Common myeloid progenitor, CD34-positive (primary cell): ENCODE data around the gene AGAP1.

Experiments
- CTCF ChIA-PET: fragments of 350-600 bp; sonication (Branson Sonifier 250); formaldehyde crosslinking; loops from one replicate; lab custom pipeline; 2021; ENCODE audit warnings: antibody characterized with exemption; lab: Charles Lee
- POLR2A ChIA-PET: fragments of 350-600 bp; sonication (Branson Sonifier 250); formaldehyde crosslinking; loops from one replicate; lab custom pipeline; 2021; ENCODE audit warnings: antibody characterized with exemption; lab: Charles Lee
- DNase-seq, 3 donors: peaks; one replicate each; pipeline versions ENCODE4 v3.0.0 to v3.0.0-alpha.2; 2013
- H3K27ac ChIP-seq, 2 experiments: 1 replicate in 1 of 2; 2 replicates in 1 of 2; pipeline ENCODE4 v1.7.0; 2013; ENCODE audit warnings: inconsistent platforms in 2 of 2, low read length in 2 of 2, mild to moderate bottlenecking in 2 of 2, low read depth in 1 of 2, moderate library complexity in 1 of 2; ENCODE audit not compliant: severe bottlenecking in 2 of 2, insufficient read depth in 1 of 2, poor library complexity in 1 of 2
- H3K27me3 ChIP-seq, 5 experiments: replicated peaks in 2 of 5; 1 replicate in 3 of 5; 2 replicates in 2 of 5; pipeline versions ENCODE4 v1.6.1 to v1.7.0; 2013; ENCODE audit warnings: low read length in 4 of 5, mild to moderate bottlenecking in 2 of 5, moderate library complexity in 2 of 5, inconsistent platforms in 1 of 5; ENCODE audit not compliant: insufficient read depth in 5 of 5, control insufficient read depth in 4 of 5
- H3K36me3 ChIP-seq, 4 experiments: 1 replicate in 2 of 4; 2 replicates in 2 of 4; pipeline versions ENCODE4 v1.6.1 to v1.7.0; 2013; ENCODE audit warnings: low read length in 3 of 4, control low read depth in 1 of 4, mild to moderate bottlenecking in 1 of 4; ENCODE audit not compliant: control insufficient read depth in 4 of 4, insufficient read depth in 4 of 4
- H3K4me1 ChIP-seq, 4 experiments: 1 replicate in 3 of 4; 2 replicates in 1 of 4; pipeline versions ENCODE4 v1.6.1 to v1.7.1; 2013; ENCODE audit warnings: low read length in 3 of 4, mild to moderate bottlenecking in 3 of 4, control low read depth in 1 of 4, inconsistent platforms in 1 of 4, moderate library complexity in 1 of 4; ENCODE audit not compliant: control insufficient read depth in 4 of 4, insufficient read depth in 4 of 4; ENCODE audit errors: control extremely low read depth in 1 of 4
- H3K4me3 ChIP-seq, 7 experiments: 1 replicate in 4 of 7; 2 replicates in 3 of 7; pipeline versions ENCODE4 v1.5.1 to v1.7.0; 2013; ENCODE audit warnings: mild to moderate bottlenecking in 7 of 7, low read length in 6 of 7, moderate library complexity in 6 of 7, inconsistent platforms in 2 of 7, low read depth in 2 of 7, control low read depth in 1 of 7; ENCODE audit not compliant: insufficient read depth in 4 of 7, control insufficient read depth in 1 of 7; ENCODE audit errors: extremely low read depth in 1 of 7
- H3K9me3 ChIP-seq, 5 experiments: 1 replicate in 4 of 5; 2 replicates in 1 of 5; pipeline versions ENCODE4 v1.6.1 to v1.7.1; 2013; ENCODE audit warnings: low read length in 4 of 5, mild to moderate bottlenecking in 2 of 5, inconsistent platforms in 1 of 5, low read depth in 1 of 5, moderate library complexity in 1 of 5; ENCODE audit not compliant: control insufficient read depth in 4 of 5, insufficient read depth in 2 of 5; ENCODE audit errors: control extremely low read depth in 1 of 5
- WGBS: methylation state at CpG from one replicate; pipeline ENCODE4 v1.1.5; 2013; ENCODE audit not compliant: insufficient coverage; 5-methylcytosine and 5-hydroxymethylcytosine counted together

AGAP1 gene

DNA sequence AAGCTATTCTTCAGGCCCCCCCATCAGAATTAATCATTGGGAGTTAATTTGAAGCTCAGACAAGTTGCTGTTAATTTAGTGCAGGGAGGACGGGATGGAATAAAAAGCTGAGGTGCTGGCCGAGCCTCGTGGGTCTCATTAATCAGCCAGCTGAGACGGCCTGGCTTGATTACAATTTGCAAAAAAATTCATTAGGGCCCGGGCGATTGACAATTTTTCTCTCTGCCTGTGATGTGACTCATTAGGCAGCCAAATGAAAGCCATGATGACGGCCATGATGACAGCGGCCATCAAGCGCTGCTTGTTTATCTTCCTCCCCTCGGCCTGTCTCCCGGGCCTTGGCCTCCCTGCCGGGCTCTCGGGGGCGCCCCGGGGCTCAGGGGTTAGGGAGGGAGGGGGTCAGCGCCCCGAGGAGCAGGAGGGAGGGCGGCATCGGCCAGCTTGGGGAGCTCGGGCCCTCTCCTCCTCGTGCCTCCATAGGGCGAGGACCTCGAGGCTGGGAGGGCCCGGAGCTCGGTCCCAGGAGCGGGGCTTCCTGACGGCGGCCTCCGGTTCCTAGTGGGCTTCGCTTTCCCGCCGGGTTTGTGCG lies 669.1 kb downstream of the AGAP1 start:
- ChIA-PET POLR2A (no interaction called here), CTCF (interaction anchor here (1.2 kb wide), 1 partner anchor 9 kb away, joined by 3 read pairs; no protein-coding TSS in a partner anchor)
- no peaks in the 10 kb centered on the region for H3K36me3 ChIP-seq
- H3K27ac ChIP-seq: no peak overlapping the region
- H3K4me1 ChIP-seq: peaks cover 0 to 37% (median 16%) of the 10 kb centered on the region in 4 experiments
- DNase-seq: peak in 1 of 3 donors; percentile 9
- H3K9me3 ChIP-seq: no peaks in the 10 kb centered on the region
- H3K27me3 ChIP-seq: peaks cover 6 to 100% (median 46%) of the 10 kb centered on the region in 5 experiments
- no peak overlapping the region for H3K4me3 ChIP-seq
- WGBS: 21% methylated on average over 13 of the region's 33 CpGs

- Histone ChIP-seq H3K27ac (no peak overlapping the region), H3K4me1 (peaks cover 0 to 42% (median 18%) of the 10 kb centered on the region in 4 experiments), H3K4me3 (peak overlapping the region in 3 of 7 experiments; percentile 19 to 54 (median 26)), H3K27me3 (peaks cover 6 to 100% (median 39%) of the 10 kb centered on the region in 5 experiments), H3K36me3 (no peaks in the 10 kb centered on the region), H3K9me3 (no peaks in the 10 kb centered on the region)
- WGBS: 3% methylated on average over 50 of the region's 59 CpGs
- CTCF ChIA-PET: no interaction called here
- DNase-seq: no peak
- POLR2A ChIA-PET: no interaction called here
These were observed 669.8 kb downstream of the AGAP1 start for GRCh38 chr2:236163471-236164200.

- H3K9me3 ChIP-seq: no peaks in the 10 kb centered on the region
- peak overlapping the region in 4 of 7 experiments; percentile 26 to 54 (median 42) for H3K4me3 ChIP-seq
- H3K4me1 ChIP-seq: peaks cover 0 to 44% (median 19%) of the 10 kb centered on the region in 4 experiments
- WGBS: under 1% methylated on average over 58 of the region's 67 CpGs
- no peaks in the 10 kb centered on the region for H3K36me3 ChIP-seq
- peak in 2 of 3 donors; percentile 61 to 63 for DNase-seq
- CTCF ChIA-PET: interaction anchor here (2.3 to 2.9 kb wide), 2 partner anchors 16 to 385 kb away, joined by 8 to 13 read pairs; no protein-coding TSS in a partner anchor
- H3K27ac ChIP-seq: no peak overlapping the region
- H3K27me3 ChIP-seq: peaks cover 6 to 100% (median 40%) of the 10 kb centered on the region in 5 experiments
- POLR2A ChIA-PET: no interaction called here
These were observed 670.5 kb downstream of the AGAP1 start for GRCh38 chr2:236164201-236164924.

DNA sequence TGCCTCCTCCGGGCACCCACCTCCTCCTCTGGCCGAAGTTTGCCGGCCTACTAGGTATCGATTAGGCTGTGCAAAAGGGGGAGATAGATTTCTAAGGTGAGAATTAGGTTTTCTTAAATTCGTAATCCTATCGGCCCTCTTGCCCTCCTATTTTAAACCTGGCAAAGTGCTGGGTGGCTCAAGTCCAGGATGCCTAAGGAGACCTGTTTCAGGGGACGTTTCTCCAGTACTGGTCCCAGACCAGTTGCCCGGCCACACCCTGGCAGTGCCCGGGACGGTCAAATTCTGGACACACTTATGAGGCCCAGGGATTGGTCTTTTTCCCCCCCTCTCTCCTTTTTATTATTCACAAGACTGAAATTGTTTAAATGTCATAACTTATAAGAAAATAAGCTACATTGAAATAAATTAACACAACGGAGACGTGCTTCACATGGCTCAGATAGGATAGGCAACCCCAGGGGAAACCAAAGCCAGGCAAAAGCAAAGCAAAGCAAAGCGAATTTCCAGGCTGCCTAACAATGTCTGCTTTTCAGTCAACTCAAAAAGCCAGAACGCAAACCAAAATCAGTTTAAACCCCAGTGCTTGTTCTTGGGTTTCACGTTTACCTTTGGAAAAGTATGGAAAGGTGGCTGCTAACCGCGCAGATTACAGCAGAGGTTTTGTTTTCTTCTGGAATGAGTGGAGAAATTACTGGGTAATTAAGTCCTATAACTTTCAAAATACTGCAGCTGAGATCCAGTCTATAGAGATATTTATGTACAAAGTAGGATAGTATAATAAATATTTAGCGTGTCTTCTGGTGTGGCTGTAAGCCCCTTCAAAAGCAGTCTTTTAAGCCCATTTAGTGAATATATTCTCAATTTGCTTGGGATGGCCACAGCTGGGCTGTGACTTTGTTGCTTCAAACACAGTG lies 671.3 kb downstream of the AGAP1 start:
- Histone ChIP-seq H3K4me3 (peak overlapping the region in 2 of 7 experiments; percentile 42 to 54), H3K27me3 (peaks cover 9 to 100% (median 44%) of the 10 kb centered on the region in 5 experiments), H3K27ac (no peak overlapping the region), H3K4me1 (peaks cover 0 to 44% (median 19%) of the 10 kb centered on the region in 4 experiments), H3K9me3 (peaks cover 0 to 2% (median 0%) of the 10 kb centered on the region in 5 experiments), H3K36me3 (no peaks in the 10 kb centered on the region)
- DNase-seq: peak in 1 of 3 donors; percentile 9
- POLR2A ChIA-PET: interaction anchor here (0.7 kb wide), 1 partner anchor 11 kb away, joined by 3 read pairs; no protein-coding TSS in a partner anchor
- 10% methylated on average over 14 of the region's 18 CpGs for WGBS
- CTCF ChIA-PET: interaction anchor here (1.0 to 2.9 kb wide), 3 partner anchors 12 to 385 kb away, joined by 4 to 13 read pairs (median 8); no protein-coding TSS in a partner anchor

GRCh38 chr2:236165842-236166795 lies 672.3 kb downstream of the AGAP1 start:
- Histone ChIP-seq H3K27ac (no peak overlapping the region), H3K4me1 (peaks cover 0 to 44% (median 19%) of the 10 kb centered on the region in 4 experiments), H3K9me3 (peaks cover 0 to 2% (median 0%) of the 10 kb centered on the region in 5 experiments), H3K36me3 (no peaks in the 10 kb centered on the region), H3K4me3 (peak overlapping the region in 4 of 7 experiments; percentile 19 to 70 (median 50)), H3K27me3 (peaks cover 15 to 100% (median 53%) of the 10 kb centered on the region in 5 experiments)
- CTCF ChIA-PET: interaction anchor here (0.7 to 2.9 kb wide), 4 partner anchors 11 to 404 kb away, joined by 4 to 13 read pairs (median 6); partner anchors contain the start of gene ACKR3
- DNase-seq: peak in 1 of 3 donors; percentile 16
- POLR2A ChIA-PET: interaction anchor here (0.7 kb wide), 1 partner anchor 10 kb away, joined by 3 read pairs; no protein-coding TSS in a partner anchor
- 9% methylated on average over 47 of the region's 58 CpGs for WGBS
